GM19023 (cell line): ENCODE results near the gene MBD3L1.

Experiments used
- ATAC-seq: cut with Tn5 transposase; IDR thresholded peaks from one replicate; pipeline ENCODE4 v1.9.1; 2021; ENCODE audit warnings: mild to moderate bottlenecking, moderate library complexity; ENCODE audit not compliant: unreplicated experiment

The MBD3L1 gene

DNA sequence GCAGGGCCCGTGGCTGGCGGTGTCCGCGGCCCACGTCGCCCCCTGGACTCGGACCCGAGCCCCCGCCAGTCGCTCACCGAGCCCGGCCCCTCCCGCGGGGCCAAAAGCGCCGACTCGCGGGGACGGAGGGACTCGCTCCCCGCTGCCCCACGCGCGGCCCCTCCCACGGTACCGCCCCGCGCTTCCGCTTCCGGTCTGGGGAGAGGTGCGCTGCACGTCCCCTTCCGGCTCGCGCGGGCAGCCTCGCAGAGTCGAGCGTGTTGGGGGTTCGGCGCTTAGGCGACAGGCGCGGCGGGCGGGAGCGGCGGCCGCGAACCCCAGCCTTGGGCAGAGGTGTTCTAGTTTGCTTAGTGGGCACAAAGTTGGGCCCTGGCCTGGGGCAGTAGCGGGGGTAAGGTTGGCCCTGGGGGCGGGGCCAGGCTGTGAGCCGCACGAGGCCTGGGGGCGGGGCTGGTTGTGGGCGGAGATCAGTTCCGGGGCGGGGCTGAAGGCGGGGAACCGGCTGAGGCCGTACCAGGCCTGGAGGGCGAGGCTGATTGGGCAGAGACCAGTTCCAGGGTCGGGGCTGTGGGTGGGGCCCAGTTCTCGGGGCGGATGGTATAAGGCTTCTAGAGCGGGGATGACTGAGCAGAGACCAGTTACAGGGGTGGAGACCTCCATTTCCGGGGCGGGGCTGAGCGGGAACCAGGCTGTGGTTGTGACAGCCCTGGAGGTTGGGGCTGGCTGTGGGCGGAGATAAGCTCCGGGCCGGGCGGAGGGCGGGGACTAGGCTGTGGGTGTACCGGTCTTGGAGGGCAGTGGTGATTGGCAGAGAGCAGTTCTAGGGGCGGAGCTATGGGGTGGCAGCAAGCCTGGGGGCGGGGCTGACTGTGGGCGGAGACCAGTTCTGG lies at the start of gene MBD3L1, which contains the start of gene ZNF558:
TSS of gene MBD3L1 (plus strand) at position 246 of the 890 bp plus-strand sequence. CDS start 10,302 bp downstream, outside the sequence.
TSS of gene ZNF558 (minus strand) at position 173 of the 890 bp plus-strand sequence. CDS start 9,645 bp downstream, outside the sequence.
- ATAC-seq, result peak; percentile 86

- no peak for ATAC-seq
Measured at GRCh38 chr19:8794823-8795222, 37.4 kb upstream of the MBD3L1 start.

DNA sequence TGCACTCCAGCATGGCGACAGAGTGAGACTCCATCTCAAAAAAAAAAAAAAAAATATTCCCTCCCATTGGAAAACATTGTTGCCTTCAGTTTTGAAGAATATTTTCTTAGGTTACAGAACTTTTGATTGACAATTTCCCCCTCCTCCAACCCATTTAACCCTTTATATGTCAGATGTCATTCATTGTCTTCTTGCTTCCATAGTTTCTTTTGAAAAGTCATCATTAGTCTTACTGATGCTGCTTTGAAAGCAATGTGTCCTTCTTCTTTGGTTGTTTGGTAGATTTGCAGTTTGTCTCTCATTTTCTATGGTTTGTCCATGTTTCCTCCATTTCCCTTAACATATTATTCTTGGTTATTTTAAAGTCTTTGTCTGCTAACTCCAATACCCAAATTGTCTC lies 25.5 kb upstream of the MBD3L1 start:
- no peak for ATAC-seq

- no peak for ATAC-seq
Measured at GRCh38 chr19:8811315-8812172, 20.6 kb upstream of the MBD3L1 start.

DNA sequence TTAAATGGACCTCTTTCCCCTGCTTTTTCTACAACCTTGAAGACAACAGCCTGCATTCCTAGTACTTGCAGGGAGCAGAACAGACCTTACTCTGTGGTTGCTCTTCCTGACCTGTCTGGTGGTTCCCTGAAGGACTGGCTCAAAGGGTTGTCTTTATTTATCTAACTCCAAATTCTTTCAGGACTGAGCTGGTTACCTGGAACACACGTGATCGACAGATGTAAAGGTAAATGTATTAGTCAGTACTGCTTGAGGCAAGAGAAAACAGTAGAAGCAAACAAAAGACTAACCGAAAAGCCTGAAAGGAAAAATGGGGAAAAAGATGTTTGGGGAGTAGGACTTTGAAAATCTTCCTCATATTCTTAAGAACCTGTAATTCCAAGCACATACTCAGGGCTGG lies 18.0 kb upstream of the MBD3L1 start:
- ATAC-seq, result no peak

GRCh38 chr19:8815780-8816179 lies 16.4 kb upstream of the MBD3L1 start:
- ATAC-seq, result no peak

GRCh38 chr19:8820234-8820633 lies 11.9 kb upstream of the MBD3L1 start:
- ATAC-seq, result no peak

DNA sequence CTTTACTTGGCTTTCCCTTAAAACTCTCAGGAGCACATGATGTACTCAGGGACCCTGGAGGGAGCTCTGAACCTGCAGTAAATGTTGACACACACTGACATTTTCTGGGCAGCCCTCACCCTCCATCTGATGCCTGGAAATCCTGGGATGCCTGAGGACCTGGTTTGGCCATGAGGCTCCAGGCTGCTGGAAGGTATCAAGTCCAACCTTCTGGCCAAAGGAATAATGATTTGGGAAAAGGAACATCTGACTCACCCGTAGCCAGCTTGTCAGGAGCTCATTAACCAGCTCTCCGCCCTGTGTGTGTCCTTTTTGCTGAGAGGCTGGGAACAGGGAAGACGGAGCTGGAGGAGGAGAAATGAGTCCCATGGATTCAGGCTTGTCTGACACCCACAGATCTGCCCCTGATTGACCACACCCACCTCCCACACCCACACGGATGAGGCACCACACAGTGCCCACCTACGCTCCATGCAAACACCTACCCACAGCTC lies 10.4 kb upstream of the MBD3L1 start:
- ATAC-seq, result no peak

DNA sequence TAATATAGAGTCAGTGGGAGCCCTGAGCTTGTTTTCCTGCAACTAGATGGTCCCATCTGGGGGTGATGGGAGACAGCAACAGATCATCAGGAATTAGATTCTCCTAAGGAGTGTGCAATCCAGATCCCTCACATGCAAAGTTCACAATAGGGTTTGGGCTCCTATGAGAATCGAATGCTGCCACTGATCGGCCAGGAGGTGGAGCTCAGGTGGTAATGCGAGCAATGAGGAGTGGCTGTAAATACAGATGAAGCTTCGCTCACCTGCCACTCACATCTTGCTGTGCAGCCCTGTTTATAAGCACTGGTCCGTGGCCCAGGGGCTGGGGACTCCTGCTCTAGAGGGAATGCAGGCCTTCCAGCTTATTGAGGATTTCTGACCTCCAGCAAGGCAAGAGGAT lies 5.8 kb upstream of the MBD3L1 start:
- no peak for ATAC-seq

GRCh38 chr19:8827277-8827676 lies 4.9 kb upstream of the MBD3L1 start:
- no peak for ATAC-seq

- ATAC-seq, result no peak
Measured at GRCh38 chr19:8831373-8831772, 804 bp upstream of the MBD3L1 start.

DNA sequence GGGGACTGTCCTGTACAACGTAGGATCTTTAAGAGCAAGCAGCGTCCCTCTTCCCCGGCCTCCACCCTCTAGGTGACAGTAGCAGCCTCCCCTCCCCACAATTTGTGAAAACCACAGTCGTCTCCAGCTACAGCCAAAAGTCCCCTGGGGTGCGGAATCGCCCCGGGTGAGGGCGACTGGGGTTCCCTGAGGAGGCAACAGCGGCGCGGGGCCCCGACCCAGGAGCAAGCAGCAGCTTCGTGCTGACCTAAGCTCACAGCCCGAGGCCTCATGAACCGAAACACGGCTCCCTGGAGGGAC lies 395 bp upstream of the MBD3L1 start:
- peak; percentile 16 for ATAC-seq

GRCh38 chr19:8835446-8835845 lies 3.3 kb downstream of the MBD3L1 start:
- ATAC-seq, result no peak

- ATAC-seq, result no peak
Measured at GRCh38 chr19:8835877-8836276, 3.7 kb downstream of the MBD3L1 start.

DNA sequence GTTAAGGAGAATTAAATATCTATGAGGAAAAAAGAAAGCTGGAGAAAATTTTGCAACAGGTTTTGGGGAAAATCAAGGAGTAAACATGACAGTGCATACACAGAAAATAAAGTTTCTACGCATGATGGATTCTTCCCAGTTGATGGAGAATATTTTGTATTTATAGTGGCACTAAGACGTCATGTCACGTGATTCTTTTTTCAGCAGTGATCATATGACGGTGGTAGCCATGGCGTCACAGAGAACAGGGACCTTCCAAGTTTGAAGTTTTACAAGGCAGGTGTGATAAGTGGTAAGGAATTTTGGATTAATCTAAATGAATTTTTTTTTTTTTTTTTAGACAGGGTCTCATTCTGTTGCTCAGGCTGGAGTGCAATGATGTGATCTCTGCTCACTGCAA lies 8.5 kb downstream of the MBD3L1 start:
- no peak for ATAC-seq

- ATAC-seq, result no peak
Measured at GRCh38 chr19:8846819-8847218, 14.6 kb downstream of the MBD3L1 start.

DNA sequence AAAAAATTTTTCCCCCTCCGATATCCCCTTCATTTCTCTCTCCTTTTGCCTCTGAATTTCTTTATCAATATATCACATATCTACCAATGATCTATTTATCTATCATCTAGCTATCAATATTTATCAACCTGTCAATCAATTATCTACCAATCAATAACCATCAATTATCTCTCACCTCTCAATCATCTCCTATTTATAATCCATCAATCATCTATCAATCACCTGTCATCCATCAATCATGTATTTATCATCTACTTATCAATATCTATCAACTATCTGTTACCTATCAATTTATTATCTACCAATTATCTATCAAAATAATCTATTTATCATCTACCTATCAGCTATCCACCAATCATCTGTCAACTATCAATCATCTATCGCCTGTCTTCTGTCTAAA lies 17.1 kb downstream of the MBD3L1 start:
- no peak for ATAC-seq

DNA sequence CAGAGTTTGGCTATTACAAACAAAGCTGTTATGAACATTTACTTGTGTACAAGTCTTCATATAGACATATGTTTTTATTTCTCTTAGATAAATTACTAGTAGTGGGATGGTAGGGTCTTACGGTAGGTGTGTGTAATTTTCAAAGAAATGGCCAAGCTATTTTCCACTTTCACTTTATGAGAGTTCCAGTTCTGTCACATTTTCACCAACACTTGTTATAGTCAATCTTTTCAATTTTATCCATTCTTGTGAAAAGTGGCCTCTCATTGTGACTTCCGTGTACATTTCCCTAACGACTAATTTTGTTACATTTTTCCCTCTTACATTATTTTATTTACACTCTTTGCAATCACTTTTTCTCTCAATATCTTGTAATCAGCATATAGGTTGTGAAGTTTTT lies 18.3 kb downstream of the MBD3L1 start:
- no peak for ATAC-seq

DNA sequence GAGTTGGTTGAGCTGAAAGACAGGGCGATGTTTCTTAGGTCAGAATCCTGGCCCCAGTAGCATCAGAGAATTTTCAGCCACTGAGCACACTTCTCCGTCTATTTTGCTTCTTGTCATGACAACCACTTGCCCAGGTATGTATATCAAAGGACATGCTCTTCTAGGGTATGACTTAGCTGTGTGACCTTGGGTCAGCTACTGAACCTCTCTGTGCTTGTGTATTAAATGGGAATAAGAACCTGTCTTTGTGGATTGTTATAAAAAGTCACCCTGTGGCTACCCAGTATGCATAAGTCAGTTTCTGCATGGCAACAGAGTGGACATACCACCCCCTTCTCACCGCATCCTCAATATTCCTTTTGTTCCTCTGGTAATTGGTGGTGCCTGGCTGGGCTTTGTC lies 26.1 kb downstream of the MBD3L1 start:
- ATAC-seq, result no peak

- ATAC-seq, result no peak
Measured at GRCh38 chr19:8866344-8866743, 34.2 kb downstream of the MBD3L1 start.

DNA sequence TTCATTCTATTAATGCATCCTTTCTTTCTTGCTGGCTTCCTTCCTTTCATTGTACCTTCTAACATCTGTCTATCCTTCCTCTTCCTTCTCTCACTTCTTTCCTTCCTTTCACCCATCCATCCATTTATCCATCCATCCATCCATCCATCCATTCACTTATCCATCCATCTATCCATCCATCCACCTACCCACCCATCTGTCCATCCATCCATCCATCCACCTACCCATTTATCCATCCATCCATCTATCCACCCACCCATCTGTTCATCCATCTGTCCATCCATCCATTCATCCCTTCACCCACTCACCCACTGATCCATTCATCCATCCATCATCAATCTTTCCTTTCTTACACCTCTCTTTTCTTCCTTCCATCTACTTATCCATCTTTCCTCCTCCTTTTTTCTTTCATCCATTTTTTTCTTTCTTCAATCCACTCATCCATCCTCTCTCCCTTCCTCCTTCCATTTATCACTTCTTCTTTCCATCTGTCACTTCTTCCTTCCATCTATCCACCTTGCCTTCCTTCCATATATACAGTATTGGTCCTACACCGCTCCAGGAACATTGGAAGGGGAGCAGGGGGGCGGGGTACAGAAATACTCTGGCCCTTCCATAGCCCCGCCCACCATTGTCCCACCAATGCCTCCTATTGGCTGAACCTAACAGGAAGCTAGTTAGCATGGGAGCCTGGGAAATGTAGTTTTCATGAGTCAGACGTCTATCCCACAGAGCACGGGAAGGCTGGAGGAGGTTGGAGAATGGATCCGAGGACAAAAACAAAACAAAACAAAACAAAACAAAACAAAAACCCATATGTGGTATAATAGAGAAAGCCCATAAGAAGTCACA lies 45.9 kb downstream of the MBD3L1 start:
- no peak for ATAC-seq
